Hepatocyte (in vitro differentiated cells): Measurements from ENCODE around the gene TADA3. TPM values are rescaled to one million over a fixed set of nuclear protein-coding genes. Genes with fewer than 3 reads are reported as not detected.
A peak's percentile ranks its signal among the peaks of the same experiment; 100 is the strongest.

ENCODE experiments used
- DNase-seq: peaks from one replicate; pipeline ENCODE4 v3.0.0-alpha.2; 2016; ENCODE audit warnings: low spot score
- H2AFZ ChIP-seq: fragments of 200-600 bp; sonication (generic); 2 replicates; pipeline ENCODE4 v1.6.0; 2016; ENCODE audit warnings: antibody characterized with exemption, mild to moderate bottlenecking
- H3K27ac ChIP-seq: fragments of 200-600 bp; sonication (generic); 2 replicates; pipeline ENCODE4 v1.5.1; 2016; ENCODE audit warnings: mild to moderate bottlenecking
- H3K27me3 ChIP-seq: fragments of 200-600 bp; sonication (generic); 2 replicates; pipeline ENCODE4 v1.6.1; 2016
- H3K36me3 ChIP-seq: fragments of 200-600 bp; sonication (generic); replicated peaks from 2 replicates; pipeline ENCODE4 v1.5.1; 2016; ENCODE audit warnings: low read depth; ENCODE audit not compliant: insufficient read depth
- H3K4me1 ChIP-seq: fragments of 200-600 bp; sonication (generic); 2 replicates; pipeline ENCODE4 v1.5.1; 2016; ENCODE audit warnings: mild to moderate bottlenecking, moderate library complexity; ENCODE audit not compliant: insufficient read depth
- H3K4me2 ChIP-seq: fragments of 200-600 bp; sonication (generic); 2 replicates; pipeline ENCODE4 v1.6.0; 2016
- H3K4me3 ChIP-seq: fragments of 200-600 bp; sonication (generic); 2 replicates; pipeline ENCODE4 v1.5.1; 2016; ENCODE audit warnings: mild to moderate bottlenecking
- H3K79me2 ChIP-seq: fragments of 200-600 bp; sonication (generic); 2 replicates; pipeline ENCODE4 v1.6.0; 2017; ENCODE audit warnings: mild to moderate bottlenecking
- H3K9me2 ChIP-seq: fragments of 200-600 bp; sonication (generic); replicated peaks from 2 replicates; pipeline ENCODE4 v1.6.0; 2017; ENCODE audit warnings: mild to moderate bottlenecking; ENCODE audit not compliant: insufficient read depth
- H3K9me3 ChIP-seq: fragments of 200-600 bp; sonication (generic); 2 replicates; pipeline ENCODE4 v1.5.1; 2016; ENCODE audit warnings: low read depth, mild to moderate bottlenecking
- H4K20me1 ChIP-seq: fragments of 200-600 bp; sonication (generic); 2 replicates; pipeline ENCODE4 v1.6.0; 2016; ENCODE audit warnings: mild to moderate bottlenecking; ENCODE audit not compliant: insufficient read depth, poor library complexity, severe bottlenecking
- EZH2 ChIP-seq: fragments of 200-600 bp; sonication (generic); IDR thresholded peaks from 2 replicates; pipeline ENCODE4 v1.6.1; 2016; ENCODE audit warnings: antibody characterized with exemption, mild to moderate bottlenecking, borderline replicate concordance
- EZH2phosphoT487 ChIP-seq: fragments of 200-600 bp; sonication (generic); IDR thresholded peaks from one replicate; pipeline ENCODE4 v1.6.1; 2018; ENCODE audit warnings: antibody characterized with exemption, mild to moderate bottlenecking, low read depth, moderate library complexity; ENCODE audit not compliant: unreplicated experiment, severe bottlenecking
- whole genome bisulfite sequencing: methylation state at CpG from one replicate; pipeline ENCODE4 v1.1.6; 2016; ENCODE audit warnings: low lambda C conversion rate; ENCODE audit errors: missing lambda C conversion rate; 5-methylcytosine and 5-hydroxymethylcytosine counted together
- polyA plus RNA-seq: library from polyadenylated mRNA; unstranded; fragments of >200 nt; fragmentation: Nextera tagmentation; extraction: Ambion mirVana; gene quantifications from 2 replicates; pipeline ENCODE4 v1.2.1, GENCODE V29; 2016
- total RNA-seq: library from RNA; depleted of rRNA; stranded (reverse); fragments of >200 nt; gene quantifications from 2 replicates; pipeline ENCODE4 v1.2.3, GENCODE V29; 2014
- TF ChIP-seq, protein P1 (sequence below): fragments of 200-600 bp; sonication (generic); IDR thresholded peaks from 2 replicates; pipeline ENCODE4 v1.5.1; 2016; ENCODE audit warnings: antibody characterized with exemption, mild to moderate bottlenecking; ENCODE audit not compliant: poor library complexity

Gene TADA3
- total and polyA plus RNA-seq, 2 experiments from 2014 or later: 61.2 to 65.5 TPM

DNA sequence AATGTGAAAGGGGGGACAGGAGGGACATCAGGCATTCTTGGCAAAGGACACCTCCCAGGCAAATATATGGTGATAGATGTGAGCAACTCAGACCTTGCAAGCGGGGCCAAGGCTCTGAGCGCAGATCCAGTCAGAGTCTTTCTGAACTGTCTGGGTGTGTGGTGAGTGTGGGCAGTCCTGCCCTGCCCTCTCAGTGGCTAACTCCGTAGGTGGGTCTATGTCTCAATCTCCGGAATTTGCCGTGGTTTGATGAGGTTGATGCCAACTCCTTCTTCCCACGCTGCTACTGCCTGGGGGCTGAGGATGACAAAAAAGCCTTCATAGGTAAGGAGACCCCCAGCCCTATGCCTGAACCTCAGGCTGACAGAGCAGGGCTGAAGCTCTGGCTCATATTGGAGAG lies 25.2 kb upstream of the TADA3 start:
- TF ChIP-seq, protein P1, sequence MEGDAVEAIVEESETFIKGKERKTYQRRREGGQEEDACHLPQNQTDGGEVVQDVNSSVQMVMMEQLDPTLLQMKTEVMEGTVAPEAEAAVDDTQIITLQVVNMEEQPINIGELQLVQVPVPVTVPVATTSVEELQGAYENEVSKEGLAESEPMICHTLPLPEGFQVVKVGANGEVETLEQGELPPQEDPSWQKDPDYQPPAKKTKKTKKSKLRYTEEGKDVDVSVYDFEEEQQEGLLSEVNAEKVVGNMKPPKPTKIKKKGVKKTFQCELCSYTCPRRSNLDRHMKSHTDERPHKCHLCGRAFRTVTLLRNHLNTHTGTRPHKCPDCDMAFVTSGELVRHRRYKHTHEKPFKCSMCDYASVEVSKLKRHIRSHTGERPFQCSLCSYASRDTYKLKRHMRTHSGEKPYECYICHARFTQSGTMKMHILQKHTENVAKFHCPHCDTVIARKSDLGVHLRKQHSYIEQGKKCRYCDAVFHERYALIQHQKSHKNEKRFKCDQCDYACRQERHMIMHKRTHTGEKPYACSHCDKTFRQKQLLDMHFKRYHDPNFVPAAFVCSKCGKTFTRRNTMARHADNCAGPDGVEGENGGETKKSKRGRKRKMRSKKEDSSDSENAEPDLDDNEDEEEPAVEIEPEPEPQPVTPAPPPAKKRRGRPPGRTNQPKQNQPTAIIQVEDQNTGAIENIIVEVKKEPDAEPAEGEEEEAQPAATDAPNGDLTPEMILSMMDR: no peak
- no peak for TF ChIP-seq EZH2
- no peak for TF ChIP-seq EZH2phosphoT487
- no peak overlapping the region for H3K4me3 ChIP-seq
- H4K20me1 ChIP-seq: no peaks in the 10 kb centered on the region
- 95% methylated on average over 6 of the region's 6 CpGs for WGBS
- DNase-seq: no peak
- no peak overlapping the region for H3K27ac ChIP-seq
- no peaks in the 10 kb centered on the region for H3K4me1 ChIP-seq
- no peaks in the 10 kb centered on the region for H3K79me2 ChIP-seq
- H2AFZ ChIP-seq: no peak overlapping the region
- H3K4me2 ChIP-seq: no peak overlapping the region
- H3K9me2 ChIP-seq: no peaks in the 10 kb centered on the region
- no peaks in the 10 kb centered on the region for H3K9me3 ChIP-seq
- no peaks in the 10 kb centered on the region for H3K36me3 ChIP-seq
- H3K27me3 ChIP-seq: no peaks in the 10 kb centered on the region

DNA sequence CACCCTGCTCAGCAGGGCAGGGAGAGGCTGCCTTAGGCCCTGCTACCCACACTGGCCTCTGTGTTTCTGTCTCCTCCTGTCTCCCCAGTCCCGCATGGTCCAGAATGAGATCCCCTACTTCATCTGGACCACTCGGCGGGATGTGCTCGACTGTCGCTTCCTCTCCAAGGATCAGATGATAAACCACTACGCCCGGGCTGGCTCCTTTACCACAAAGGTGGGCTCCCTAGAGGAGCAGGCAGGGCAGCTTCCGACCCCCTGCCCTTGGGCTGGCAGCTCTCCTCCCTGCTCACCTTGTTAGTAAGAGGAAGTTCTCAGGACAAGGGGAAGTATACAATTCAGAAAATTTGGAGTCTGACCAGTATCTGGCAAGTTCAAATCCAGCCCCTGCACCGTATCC lies 23.7 kb upstream of the TADA3 start:
- H2AFZ ChIP-seq: no peak overlapping the region
- H3K4me1 ChIP-seq: no peaks in the 10 kb centered on the region
- H3K9me3 ChIP-seq: no peaks in the 10 kb centered on the region
- no peaks in the 10 kb centered on the region for H3K9me2 ChIP-seq
- H3K27me3 ChIP-seq: no peaks in the 10 kb centered on the region
- no peaks in the 10 kb centered on the region for H4K20me1 ChIP-seq
- H3K27ac ChIP-seq: no peak overlapping the region
- H3K79me2 ChIP-seq: no peaks in the 10 kb centered on the region
- no peaks in the 10 kb centered on the region for H3K36me3 ChIP-seq
- no peak overlapping the region for H3K4me2 ChIP-seq
- no peak overlapping the region for H3K4me3 ChIP-seq
- WGBS: 91% methylated on average over 9 of the region's 9 CpGs
- no peak for DNase-seq
- no peak for TF ChIP-seq EZH2phosphoT487
- TF ChIP-seq, protein P1: no peak
- no peak for TF ChIP-seq EZH2

DNA sequence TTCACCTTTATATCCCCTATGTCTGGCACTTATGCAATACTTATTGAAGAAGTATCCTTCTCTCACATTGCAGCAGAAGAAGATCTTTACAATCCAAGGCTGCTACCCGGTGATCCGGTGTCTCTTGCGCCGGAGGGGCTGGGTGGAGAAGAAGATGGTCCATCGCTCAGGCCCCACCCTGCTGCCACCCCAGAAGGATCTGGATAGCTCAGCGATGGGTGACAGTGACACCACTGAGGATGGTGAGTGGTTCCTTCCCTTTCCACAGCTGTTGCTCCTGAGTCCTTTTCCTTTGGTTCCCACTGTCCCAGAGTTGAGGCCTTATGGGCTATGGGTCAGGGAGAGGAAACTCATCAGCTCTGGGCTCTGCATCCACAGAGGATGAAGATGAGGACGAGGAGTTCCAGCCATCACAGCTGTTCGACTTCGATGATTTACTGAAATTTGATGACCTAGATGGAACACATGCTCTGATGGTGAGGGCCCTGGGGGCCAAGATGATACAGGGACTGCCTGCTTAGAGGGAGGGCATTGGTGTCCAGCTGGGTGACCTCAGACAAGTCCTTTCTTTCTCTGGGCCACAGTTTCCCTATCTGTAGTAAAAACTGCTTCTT lies 20.7 kb upstream of the TADA3 start:
- Histone ChIP-seq H2AFZ (no peak overlapping the region), H3K36me3 (no peaks in the 10 kb centered on the region), H3K79me2 (no peaks in the 10 kb centered on the region), H3K27me3 (no peaks in the 10 kb centered on the region), H3K4me1 (peaks cover 14% of the 10 kb centered on the region), H3K4me3 (no peak overlapping the region), H3K9me3 (no peaks in the 10 kb centered on the region), H3K27ac (no peak overlapping the region), H3K4me2 (no peak overlapping the region), H3K9me2 (no peaks in the 10 kb centered on the region), H4K20me1 (no peaks in the 10 kb centered on the region)
- WGBS: 96% methylated on average over 9 of the region's 9 CpGs
- no peak for DNase-seq
- TF ChIP-seq EZH2phosphoT487: no peak
- TF ChIP-seq EZH2: no peak
- TF ChIP-seq, protein P1: no peak

DNA sequence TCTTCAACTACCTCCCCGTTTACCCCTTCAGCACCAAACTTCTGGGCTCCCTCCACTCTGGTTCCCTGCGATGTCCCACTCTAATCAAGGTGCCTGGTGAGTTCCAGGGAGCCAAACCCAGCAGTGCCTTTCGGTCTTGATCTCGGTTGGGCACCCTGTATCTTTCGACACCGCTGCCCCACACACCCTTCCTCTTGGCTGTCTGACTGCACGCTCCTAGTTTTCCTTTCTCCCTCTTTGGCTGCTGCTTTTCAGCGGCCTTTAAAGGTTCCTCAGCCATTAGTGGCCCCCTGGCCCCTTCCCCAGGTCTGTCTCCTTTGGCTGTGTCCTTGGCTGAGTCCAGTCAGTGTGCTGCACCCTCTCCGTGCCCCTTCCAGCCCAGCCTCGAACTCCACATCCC lies 18.6 kb upstream of the TADA3 start:
- Histone ChIP-seq H3K36me3 (no peaks in the 10 kb centered on the region), H3K4me2 (peak overlapping the region; percentile 93), H4K20me1 (no peaks in the 10 kb centered on the region), H2AFZ (peak overlapping the region; percentile 32), H3K27me3 (no peaks in the 10 kb centered on the region), H3K27ac (peak overlapping the region; percentile 86), H3K9me2 (no peaks in the 10 kb centered on the region), H3K4me1 (peaks cover 14% of the 10 kb centered on the region), H3K9me3 (no peaks in the 10 kb centered on the region), H3K4me3 (no peak overlapping the region), H3K79me2 (no peaks in the 10 kb centered on the region)
- no peak for DNase-seq
- TF ChIP-seq EZH2: no peak
- TF ChIP-seq, protein P1: no peak
- TF ChIP-seq EZH2phosphoT487: no peak
- WGBS: 85% methylated on average over 10 of the region's 10 CpGs
